ENCODE measurements around the gene PAXIP1.

Gene PAXIP1

DNA sequence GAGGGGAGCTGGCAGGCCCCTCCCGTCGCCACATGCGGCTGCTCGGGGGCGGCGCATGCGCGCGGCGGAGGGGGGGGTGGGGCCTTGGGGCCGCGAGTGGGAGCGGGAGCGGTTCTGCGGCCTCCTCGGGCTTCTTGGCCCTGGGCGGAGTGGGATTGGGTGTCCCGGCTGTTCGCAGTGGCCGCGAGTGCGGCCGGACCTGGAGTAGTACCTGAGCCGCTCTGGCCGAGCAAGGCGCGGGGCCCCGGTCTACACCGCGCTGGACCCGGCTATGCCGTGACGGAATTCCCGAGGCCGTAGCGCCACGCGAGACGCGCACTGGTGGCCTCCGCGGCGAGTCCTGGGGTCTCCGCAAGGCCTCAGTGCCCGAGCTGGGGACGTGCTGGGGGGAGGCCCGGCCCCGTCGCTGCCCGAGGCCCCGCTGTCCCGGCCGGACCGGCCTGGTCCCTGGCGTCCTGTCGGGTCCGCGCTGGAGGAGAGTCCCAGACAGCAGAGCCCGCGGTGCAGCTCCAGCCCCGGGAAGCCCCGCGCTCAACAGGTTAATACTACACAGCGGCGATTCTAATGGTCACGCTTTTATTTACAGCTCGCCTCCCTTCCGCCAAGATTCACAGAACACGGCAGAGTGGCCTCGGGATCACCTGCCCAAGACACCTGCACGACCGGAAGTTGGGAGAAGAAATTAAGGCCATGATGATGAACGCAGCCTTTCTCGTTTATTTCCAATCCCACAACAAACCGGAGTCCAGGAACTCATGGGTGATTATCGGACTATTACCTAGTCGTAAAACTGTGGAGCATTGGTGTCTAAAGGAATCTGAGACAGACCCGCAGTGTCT, 671 bp upstream of the PAXIP1 start:
- no peak for TF ChIP-seq CTCF (IDR thresholded peaks at IDR 0.05; ENCODE audit: insufficient read depth, low read depth, low read length, missing control alignments)
- H3K4me3 ChIP-seq (ENCODE audit: low read depth, low read length): peak overlapping the region; percentile 80
- peak; percentile 92 for DNase-seq (ENCODE audit: low read depth)

GRCh38 chr7:155002411-155003091, 373 bp downstream of the PAXIP1 start:
- TF ChIP-seq CTCF (IDR thresholded peaks at IDR 0.05; ENCODE audit: insufficient read depth, low read depth, low read length, missing control alignments): no peak
- peak; percentile 64 for DNase-seq (ENCODE audit: low read depth)
- peak overlapping the region; percentile 52 for H3K4me3 ChIP-seq (ENCODE audit: low read depth, low read length)

- peak; percentile 55 for DNase-seq (ENCODE audit: low read depth)
- H3K4me3 ChIP-seq (ENCODE audit: low read depth, low read length): peak overlapping the region; percentile 52
- no peak for TF ChIP-seq CTCF (IDR thresholded peaks at IDR 0.05; ENCODE audit: insufficient read depth, low read depth, low read length, missing control alignments)
Observed at GRCh38 chr7:155001756-155002410, 1.0 kb downstream of the PAXIP1 start.

DNA sequence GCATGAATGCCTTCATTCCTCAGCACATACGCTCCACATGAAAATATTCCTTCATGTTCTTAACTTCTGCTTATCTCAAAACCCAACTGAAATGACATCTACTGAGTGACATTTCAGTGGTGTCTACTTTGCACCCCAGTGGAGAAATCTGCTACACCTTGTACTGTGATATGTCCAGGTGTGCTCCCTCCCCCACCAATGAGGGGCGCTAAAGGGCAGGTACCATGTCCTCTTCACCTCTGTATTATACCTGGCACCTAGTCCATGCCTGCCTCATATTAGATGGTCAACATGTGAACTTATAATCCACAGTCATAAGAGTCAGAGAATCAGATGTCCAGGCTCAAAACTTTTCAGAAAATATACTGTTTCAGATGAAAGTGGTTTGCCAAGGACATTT, 2.1 kb downstream of the PAXIP1 start:
- DNase-seq (ENCODE audit: low read depth): peak; percentile 14
- no peak overlapping the region for H3K4me3 ChIP-seq (ENCODE audit: low read depth, low read length)
- peak; percentile 14 for TF ChIP-seq CTCF (IDR thresholded peaks at IDR 0.05; ENCODE audit: insufficient read depth, low read depth, low read length, missing control alignments)

DNA sequence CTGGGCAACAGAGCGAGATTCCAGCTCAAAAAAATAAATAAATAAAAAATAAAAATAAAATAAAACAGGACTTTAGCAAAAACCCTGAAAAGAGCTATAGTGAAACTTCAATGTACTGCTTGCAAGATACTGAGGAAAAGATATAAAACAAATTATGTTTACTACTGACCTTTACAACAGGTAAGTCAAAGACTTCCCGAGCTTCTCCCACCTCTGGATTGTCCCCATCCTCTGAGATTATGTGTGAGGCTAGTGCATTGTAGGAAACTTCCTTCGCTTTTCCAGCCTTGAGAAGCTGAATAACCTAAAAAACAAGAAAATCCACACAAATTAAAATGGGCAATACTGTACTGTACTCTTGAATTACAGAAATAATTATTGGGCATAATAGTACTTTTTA, 4.4 kb downstream of the PAXIP1 start:
- no peak overlapping the region for H3K4me3 ChIP-seq (ENCODE audit: low read depth, low read length)
- TF ChIP-seq CTCF (IDR thresholded peaks at IDR 0.05; ENCODE audit: insufficient read depth, low read depth, low read length, missing control alignments): no peak
- DNase-seq (ENCODE audit: low read depth): no peak

DNA sequence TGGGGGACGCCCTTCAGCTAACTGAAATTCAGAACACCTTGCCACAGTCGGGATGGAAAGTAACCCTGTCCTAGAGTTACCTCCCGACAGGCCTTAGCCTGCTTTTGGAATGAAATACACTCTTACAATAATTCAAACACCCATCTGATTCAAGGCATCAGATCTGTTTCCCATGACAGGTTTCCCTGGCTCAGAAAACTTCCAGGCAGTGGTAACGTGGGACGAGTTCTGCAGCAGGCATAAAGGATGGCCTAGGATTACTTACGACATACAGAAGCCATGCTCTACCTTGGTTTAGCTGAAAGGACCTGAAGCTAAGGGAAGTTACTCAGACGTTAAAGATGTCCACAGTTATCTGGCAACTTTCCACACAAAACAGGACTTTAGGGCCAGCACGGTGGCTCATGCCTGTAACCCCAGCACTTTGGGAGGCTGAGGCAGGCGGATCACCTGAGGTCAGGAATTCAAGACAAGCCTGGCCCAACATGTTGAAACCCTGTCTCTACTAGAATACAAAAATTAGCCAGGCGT, 5.0 kb downstream of the PAXIP1 start:
- no peak for DNase-seq (ENCODE audit: low read depth)
- no peak for TF ChIP-seq CTCF (IDR thresholded peaks at IDR 0.05; ENCODE audit: insufficient read depth, low read depth, low read length, missing control alignments)
- H3K4me3 ChIP-seq (ENCODE audit: low read depth, low read length): no peak overlapping the region
